Measurements from ENCODE around the gene SPATA46. TPM values are rescaled to one million over a fixed set of nuclear protein-coding genes. Genes with fewer than 3 reads are reported as not detected.
A peak's percentile ranks its signal among the peaks of the same experiment; 100 is the strongest.

Gene SPATA46
- total and polyA plus RNA-seq, 8 donors = not detected

GRCh38 chr1:162406811-162407210 lies 30.2 kb upstream of the SPATA46 start:
- H3K36me3 ChIP-seq = no peaks in the 10 kb centered on the region
- no peaks in the 10 kb centered on the region for H3K27me3 ChIP-seq
- no peaks in the 10 kb centered on the region for H3K9me3 ChIP-seq
- no peak for ATAC-seq
- WGBS, 2 donors = 83 to 85% methylated on average over 2 of the region's 2 CpGs
- no peak overlapping the region for H3K27ac ChIP-seq
- no peak for DNase-seq
- FAIRE-seq = no peak
- H3K4me1 ChIP-seq = no peaks in the 10 kb centered on the region
- intact Hi-C loops (cut with DNase I) = no loop called here
- no peak overlapping the region for H3K4me3 ChIP-seq
- TF ChIP-seq CTCF (IDR thresholded peaks at IDR 0.05) = no peak

- DNase-seq = no peak
Observed at GRCh38 chr1:162405800-162406199, 29.1 kb upstream of the SPATA46 start.

GRCh38 chr1:162404550-162405160 lies 28.0 kb upstream of the SPATA46 start:
- WGBS, 2 donors = 60 to 64% methylated on average over 5 of the region's 5 CpGs

More at GRCh38 chr1:162405800-162406199, 29.1 kb upstream of the SPATA46 start:
- no peak overlapping the region for H3K27ac ChIP-seq
- WGBS, 2 donors = 46 to 53% methylated on average over 5 of the region's 5 CpGs
- no peaks in the 10 kb centered on the region for H3K36me3 ChIP-seq
- FAIRE-seq (no peak), ATAC-seq (no peak)
- H3K27me3 ChIP-seq = no peaks in the 10 kb centered on the region
- intact Hi-C loops (cut with DNase I) = no loop called here
- H3K4me3 ChIP-seq = no peak overlapping the region
- H3K4me1 ChIP-seq = no peaks in the 10 kb centered on the region
- no peak for TF ChIP-seq CTCF (IDR thresholded peaks at IDR 0.05)
- no peaks in the 10 kb centered on the region for H3K9me3 ChIP-seq

GRCh38 chr1:162400790-162401355 lies 24.2 kb upstream of the SPATA46 start:
- Histone ChIP-seq H3K4me3 (no peak overlapping the region), H3K36me3 (no peaks in the 10 kb centered on the region), H3K9me3 (no peaks in the 10 kb centered on the region), H3K27me3 (no peaks in the 10 kb centered on the region), H3K27ac (no peak overlapping the region), H3K4me1 (no peaks in the 10 kb centered on the region)
- no peak for ATAC-seq
- no peak for FAIRE-seq
- no peak for DNase-seq
- TF ChIP-seq CTCF (IDR thresholded peaks at IDR 0.05) = no peak
- WGBS, 2 donors = 81 to 88% methylated on average over 10 of the region's 10 CpGs
- intact Hi-C loops (cut with DNase I) = no loop called here

More at GRCh38 chr1:162404550-162405160, 28.0 kb upstream of the SPATA46 start:
- intact Hi-C loops (cut with DNase I) = no loop called here
- Histone ChIP-seq H3K4me1 (no peaks in the 10 kb centered on the region), H3K27ac (no peak overlapping the region), H3K36me3 (no peaks in the 10 kb centered on the region), H3K27me3 (no peaks in the 10 kb centered on the region), H3K4me3 (no peak overlapping the region), H3K9me3 (no peaks in the 10 kb centered on the region)
- no peak for TF ChIP-seq CTCF (IDR thresholded peaks at IDR 0.05)
- no peak for DNase-seq
- peak in 2 of 4 donors; percentile 20 to 51 for ATAC-seq
- no peak for FAIRE-seq

GRCh38 chr1:162398999-162399580 lies 22.4 kb upstream of the SPATA46 start:
- DNase-seq (no peak), FAIRE-seq (no peak), ATAC-seq (no peak)
- H3K4me3 ChIP-seq = no peak overlapping the region
- no peak for TF ChIP-seq CTCF (IDR thresholded peaks at IDR 0.05)
- WGBS, 2 donors = 66 to 80% methylated on average over 8 of the region's 8 CpGs
- intact Hi-C loops (cut with DNase I) = no loop called here
- H3K36me3 ChIP-seq = no peaks in the 10 kb centered on the region
- no peaks in the 10 kb centered on the region for H3K9me3 ChIP-seq
- H3K27ac ChIP-seq = no peak overlapping the region
- no peaks in the 10 kb centered on the region for H3K27me3 ChIP-seq
- no peaks in the 10 kb centered on the region for H3K4me1 ChIP-seq

All from pancreas (tissue), 10 donors.